ENCODE results near the gene RAD18.

DNA sequence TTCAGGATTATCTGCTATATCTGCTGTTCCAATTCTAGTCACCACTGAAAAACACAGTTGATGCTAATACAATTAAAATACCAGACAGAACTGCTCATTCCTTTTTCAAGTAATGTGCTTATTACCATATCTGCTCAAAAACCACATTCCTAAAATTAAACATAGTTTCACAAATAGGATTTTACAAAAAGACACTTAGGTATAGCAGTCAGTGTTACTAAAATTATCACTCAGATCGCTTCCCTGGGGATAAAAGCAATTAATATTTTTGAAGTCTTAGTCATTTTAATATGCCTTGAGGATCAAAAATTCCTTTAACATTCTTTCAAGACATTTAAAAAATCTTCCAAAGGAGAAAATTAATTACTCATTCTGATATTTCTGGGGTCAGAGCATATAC lies 71.5 kb downstream of the RAD18 start:
- TF ChIP-seq CTCF (IDR thresholded peaks at IDR 0.05; ENCODE audit: insufficient read depth, low read length, poor library complexity, severe bottlenecking) (no peak), EZH2phosphoT487 (conservative IDR thresholded peaks at IDR 0.05; ENCODE audit: low read length) (no peak)

All from SU-DHL-6 (cell line).